Activated naive CD4-positive, alpha-beta T cell treated with anti-CD3 and anti-CD28 coated beads, Interleukin-2, amount 50 U/mL, for 72 hours (primary cell): ENCODE measurements around the gene CST8. TPM values are rescaled to one million over a fixed set of nuclear protein-coding genes. Genes with fewer than 3 reads are reported as not detected.

Experiments
- ATAC-seq, 2 donors: fragments of 150-1000 bp; cut with Tn5 transposase; 2 replicates each; pipeline ENCODE4 v1.10.0; 2021; ENCODE audit warnings: mild to moderate bottlenecking in 2 of 2, moderate library complexity in 2 of 2
- DNase-seq, 2 donors: peaks; one replicate each; pipeline ENCODE4 v3.0.0; 2021 to 2022; ENCODE audit warnings: low spot score in 2 of 2
- H3K27ac Mint-ChIP-seq, 2 donors: one replicate each; pipeline ENCODE4 v1.8.0; 2022; ENCODE audit warnings: mild to moderate bottlenecking in 2 of 2, mixed read lengths in 2 of 2
- H3K36me3 Mint-ChIP-seq, 2 donors: one replicate each; pipeline ENCODE4 v1.8.0; 2022; ENCODE audit warnings: mixed read lengths in 2 of 2
- H3K9me3 Mint-ChIP-seq, 2 donors: one replicate each; pipeline ENCODE4 v1.8.0; 2022; ENCODE audit warnings: mixed read lengths in 2 of 2
- total RNA-seq, 2 donors: library from RNA; stranded (reverse); gene quantifications; one replicate each; pipeline ENCODE4 v1.2.3, GENCODE V29; 2022

CST8 gene
- total RNA-seq, 2 donors from 2014 or later: not detected

DNA sequence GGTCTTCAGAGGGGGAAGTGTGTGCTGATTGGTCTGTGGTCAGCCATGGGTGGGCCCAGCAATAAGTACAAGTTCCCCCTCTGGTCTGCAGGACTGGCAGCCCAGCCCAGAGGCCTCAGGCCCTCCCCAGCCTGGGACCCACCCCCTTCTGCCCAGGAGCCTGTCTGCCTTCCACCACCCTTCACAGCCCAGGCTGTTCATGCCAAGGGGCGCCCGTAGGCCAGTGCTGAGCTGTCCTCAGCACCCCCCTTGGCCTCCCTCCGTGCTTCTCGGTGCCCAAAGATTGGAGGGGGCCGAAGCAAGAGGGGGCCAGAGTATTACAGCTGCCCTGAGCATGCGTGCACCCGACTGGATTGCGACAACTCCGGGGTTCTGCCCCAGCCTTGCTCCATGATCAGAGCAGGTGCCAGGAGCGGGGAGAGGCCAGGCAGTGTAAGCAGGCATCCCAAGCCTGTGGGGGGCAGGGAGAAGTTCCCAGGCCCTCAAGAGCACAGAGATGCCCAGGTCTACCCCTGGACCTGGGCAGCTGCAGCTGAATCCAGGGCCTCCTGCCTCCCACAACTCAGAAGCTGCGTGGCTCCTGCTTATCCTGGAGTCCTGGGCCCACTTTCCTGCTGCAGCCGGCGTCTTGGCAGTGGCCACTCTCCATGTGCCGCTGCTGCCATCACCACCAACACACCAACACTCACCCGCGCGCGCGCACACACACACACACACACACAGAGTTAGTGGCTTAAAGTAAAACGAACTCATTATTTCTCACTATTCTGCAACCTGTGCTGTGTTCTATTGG, 44.1 kb downstream of the CST8 start:
- DNase-seq (no peak), ATAC-seq (no peak)
- H3K9me3 Mint-ChIP-seq: peaks cover 8 to 9% of the 10 kb centered on the region in 2 donors
- no peak overlapping the region for H3K27ac Mint-ChIP-seq
- peaks cover 0 to 8% of the 10 kb centered on the region in 2 donors for H3K36me3 Mint-ChIP-seq

- peaks cover 0 to 6% of the 10 kb centered on the region in 2 donors for H3K9me3 Mint-ChIP-seq
- DNase-seq (no peak), ATAC-seq (no peak)
- H3K27ac Mint-ChIP-seq: no peak overlapping the region
- H3K36me3 Mint-ChIP-seq: no peaks in the 10 kb centered on the region
Measured at GRCh38 chr20:23536328-23536974, 45.5 kb downstream of the CST8 start.

DNA sequence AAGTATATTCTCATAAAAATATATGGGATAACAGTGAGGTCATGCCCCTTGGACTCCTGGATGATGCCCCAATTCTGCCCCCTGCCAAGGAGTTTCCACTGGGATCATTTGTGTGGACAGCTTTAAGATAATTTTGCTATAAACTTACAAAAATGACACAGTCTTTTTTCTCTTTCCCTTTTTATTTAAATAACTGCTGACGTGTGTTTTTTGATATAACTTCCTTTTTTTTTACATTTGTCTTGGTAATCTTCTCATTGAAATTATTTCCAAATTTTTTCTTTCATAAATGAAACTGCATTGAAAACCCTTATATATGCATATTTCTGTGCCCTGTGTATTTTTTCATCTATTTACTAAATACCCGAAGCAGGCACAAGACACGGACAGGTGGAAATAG, 46.1 kb downstream of the CST8 start:
- peak overlapping the region in 1 of 2 donors; percentile 50 for H3K27ac Mint-ChIP-seq
- H3K36me3 Mint-ChIP-seq: no peaks in the 10 kb centered on the region
- DNase-seq (no peak), ATAC-seq (no peak)
- H3K9me3 Mint-ChIP-seq: peaks cover 0 to 6% of the 10 kb centered on the region in 2 donors

DNA sequence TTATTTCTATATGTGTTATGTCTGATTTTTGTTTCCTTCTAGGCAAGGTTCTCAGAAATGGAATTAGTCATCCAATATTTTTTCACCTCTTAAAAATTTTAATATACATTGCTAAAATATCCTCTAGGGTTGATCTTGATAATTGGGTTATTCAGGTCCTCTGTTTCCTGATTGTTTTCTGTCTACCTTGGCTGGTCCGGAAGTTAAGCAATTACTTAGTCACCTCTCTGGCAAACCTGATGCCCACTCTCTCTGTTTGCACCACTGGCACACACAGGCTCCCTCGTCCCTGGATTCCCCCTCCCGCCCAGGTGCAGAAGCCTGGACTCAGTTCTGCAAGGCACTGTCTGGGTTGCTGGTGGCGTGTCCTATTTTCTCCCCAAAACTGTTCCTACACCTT, 49.7 kb downstream of the CST8 start:
- Mint-ChIP-seq H3K9me3 (no peaks in the 10 kb centered on the region), H3K27ac (no peak overlapping the region), H3K36me3 (no peaks in the 10 kb centered on the region)
- DNase-seq (no peak), ATAC-seq (no peak)

DNA sequence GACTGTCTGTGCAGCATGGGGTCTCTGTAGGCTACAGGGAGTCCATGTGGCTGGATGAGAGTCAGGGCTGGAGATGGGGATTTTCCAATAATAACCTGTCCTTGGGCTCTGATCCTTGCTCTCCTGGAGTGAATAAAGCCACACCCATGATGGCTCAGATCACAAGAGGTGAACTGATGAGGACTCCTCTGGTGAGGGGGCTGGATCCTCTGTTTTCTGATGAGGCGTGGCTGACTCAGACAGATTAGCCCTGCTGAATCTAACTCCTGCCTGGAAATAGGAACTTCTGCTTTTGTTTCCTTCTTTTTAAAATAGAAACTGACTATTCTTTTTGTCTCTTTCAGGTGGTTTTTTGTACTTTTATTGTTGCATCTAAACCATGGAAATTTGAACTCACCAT, 50.4 kb downstream of the CST8 start:
- DNase-seq: no peak
- ATAC-seq: peak in 1 of 2 donors; percentile 20
- Mint-ChIP-seq H3K9me3 (no peaks in the 10 kb centered on the region), H3K36me3 (no peaks in the 10 kb centered on the region), H3K27ac (no peak overlapping the region)

GRCh38 chr20:23541776-23542175, 50.9 kb downstream of the CST8 start:
- H3K9me3 Mint-ChIP-seq: no peaks in the 10 kb centered on the region
- ATAC-seq (peak in 1 of 2 donors; percentile 5), DNase-seq (no peak)
- no peaks in the 10 kb centered on the region for H3K36me3 Mint-ChIP-seq
- no peak overlapping the region for H3K27ac Mint-ChIP-seq

GRCh38 chr20:23542801-23543200, 51.9 kb downstream of the CST8 start:
- no peaks in the 10 kb centered on the region for H3K36me3 Mint-ChIP-seq
- no peaks in the 10 kb centered on the region for H3K9me3 Mint-ChIP-seq
- DNase-seq (no peak), ATAC-seq (no peak)
- H3K27ac Mint-ChIP-seq: no peak overlapping the region

GRCh38 chr20:23544133-23544532, 53.2 kb downstream of the CST8 start:
- DNase-seq (no peak), ATAC-seq (peak in 1 of 2 donors; percentile 18)
- Mint-ChIP-seq H3K9me3 (no peaks in the 10 kb centered on the region), H3K36me3 (no peaks in the 10 kb centered on the region), H3K27ac (no peak overlapping the region)

Other genes starting within 250 kb of the CST8 start
- gene NXT1, start 140.3 kb upstream of the CST8 start, total RNA-seq: 10 to 100 TPM; 37.0 to 45.9 TPM
- gene GZF1, start 128.9 kb upstream of the CST8 start, total RNA-seq: 1 to 10 TPM; 5.6 to 9.2 TPM
- 10 to 100 TPM; 10.1 to 16.2 TPM for gene NAPB, start 69.6 kb upstream of the CST8 start, total RNA-seq
- gene CSTL1, start 51.4 kb upstream of the CST8 start, total RNA-seq: not detected
- not detected for gene CST11, start 38.2 kb upstream of the CST8 start, total RNA-seq
- gene CST9L, start 77.4 kb downstream of the CST8 start, total RNA-seq: not detected
- not detected for gene CST9, start 114.8 kb downstream of the CST8 start, total RNA-seq
- gene CST3, start 146.8 kb downstream of the CST8 start, total RNA-seq: 1 to 10 TPM in 1 of 2 donors, not detected in 1; 1.2 TPM
- not detected for gene CST4, start 197.9 kb downstream of the CST8 start, total RNA-seq